Left ventricle myocardium superior (tissue), 1 donor: ENCODE results near the gene SCAF1. TPM values are rescaled to one million over a fixed set of nuclear protein-coding genes. Genes with fewer than 3 reads are reported as not detected.

Experiments
- ATAC-seq: fragments of 200-7000 bp; cut with Tn5 transposase; one replicate; pipeline ENCODE4 v1.9.1; 2020; ENCODE audit warnings: mild to moderate bottlenecking, moderate library complexity
- DNase-seq: peaks from one replicate; pipeline ENCODE4 v3.0.0-alpha.2; 2020
- intact Hi-C: fragments of 100-400 bp; cut with micrococcal nuclease; formaldehyde crosslinking; loops from one replicate; pipeline ENCODE4 v1.11.0; 2022
- total RNA-seq: library from RNA; stranded (reverse); fragmentation: NEBNext Ultra II Directional; extraction: Animal tissue kit (Norgen Biotek cat#: 25700); gene quantifications from one replicate; pipeline ENCODE4 v1.2.1, GENCODE V29; 2021
- donor health status: DM: no; HTN: yes; CAD: no; lungs with severe emphysema.

SCAF1 gene
- total RNA-seq, 1 donor from 2014 or later = 44.9 TPM

- intact Hi-C loops = no loop called here
- ATAC-seq (peak; percentile 4), DNase-seq (peak; percentile 95)
Measured at GRCh38 chr19:49680421-49681351, 38.7 kb downstream of the SCAF1 start.

- no peak for DNase-seq
- intact Hi-C loops = no loop called here
- ATAC-seq = no peak
Measured at GRCh38 chr19:49681830-49682229, 39.8 kb downstream of the SCAF1 start.

- ATAC-seq (no peak), DNase-seq (peak; percentile 13)
- intact Hi-C loops = no loop called here
Measured at GRCh38 chr19:49682274-49682673, 40.3 kb downstream of the SCAF1 start.

GRCh38 chr19:49683814-49684250 is 41.8 kb downstream of the SCAF1 start:
- intact Hi-C loops = no loop called here
- ATAC-seq (no peak), DNase-seq (no peak)

- ATAC-seq = no peak
- DNase-seq = no peak
- intact Hi-C loops = no loop called here
Measured at GRCh38 chr19:49684251-49684982, 42.4 kb downstream of the SCAF1 start.

- intact Hi-C loops = no loop called here
- ATAC-seq = no peak
- DNase-seq = no peak
Measured at GRCh38 chr19:49684983-49685553, 43.1 kb downstream of the SCAF1 start.

- intact Hi-C loops = no loop called here
- no peak for DNase-seq
Measured at GRCh38 chr19:49685845-49686332, 43.9 kb downstream of the SCAF1 start.

GRCh38 chr19:49686503-49687088 is 44.6 kb downstream of the SCAF1 start:
- ATAC-seq (no peak), DNase-seq (no peak)
- intact Hi-C loops = no loop called here

More at GRCh38 chr19:49685845-49686332, 43.9 kb downstream of the SCAF1 start:
- ATAC-seq = no peak

GRCh38 chr19:49687150-49687549 is 45.1 kb downstream of the SCAF1 start:
- DNase-seq (no peak), ATAC-seq (no peak)
- intact Hi-C loops = no loop called here

- intact Hi-C loops = no loop called here
- ATAC-seq (no peak), DNase-seq (no peak)
Measured at GRCh38 chr19:49687566-49688316, 45.7 kb downstream of the SCAF1 start.

- ATAC-seq = no peak
- intact Hi-C loops = no loop called here
Measured at GRCh38 chr19:49688531-49689132, 46.6 kb downstream of the SCAF1 start.

GRCh38 chr19:49689133-49690078 is 47.4 kb downstream of the SCAF1 start, which contains the start of gene ADM5:
Gene ADM5, plus strand, starts transcription at chr19:49689594. Its CDS starts 244 bp downstream, at chr19:49689838.
- ATAC-seq (peak; percentile 60), DNase-seq (peak; percentile 74)
- intact Hi-C loops = no loop called here

More at GRCh38 chr19:49688531-49689132, 46.6 kb downstream of the SCAF1 start:
- no peak for DNase-seq

GRCh38 chr19:49690079-49690655 is 48.2 kb downstream of the SCAF1 start:
- DNase-seq = no peak
- intact Hi-C loops = no loop called here
- peak; percentile 7 for ATAC-seq

GRCh38 chr19:49690656-49691242 is 48.7 kb downstream of the SCAF1 start, which contains the start of gene CPT1C:
Gene CPT1C, plus strand, starts transcription at chr19:49691116. Its CDS starts 1,137 bp downstream, at chr19:49692253.
- DNase-seq (peak; percentile 84), ATAC-seq (peak; percentile 85)
- intact Hi-C loops = no loop called here

- ATAC-seq (peak; percentile 59), DNase-seq (peak; percentile 77)
- intact Hi-C loops = no loop called here
Measured at GRCh38 chr19:49691243-49692146, 49.5 kb downstream of the SCAF1 start.
